Measurements from ENCODE around the gene SLF2. TPM values are rescaled to one million over a fixed set of nuclear protein-coding genes. Genes with fewer than 3 reads are reported as not detected.

The SLF2 gene, protein sequence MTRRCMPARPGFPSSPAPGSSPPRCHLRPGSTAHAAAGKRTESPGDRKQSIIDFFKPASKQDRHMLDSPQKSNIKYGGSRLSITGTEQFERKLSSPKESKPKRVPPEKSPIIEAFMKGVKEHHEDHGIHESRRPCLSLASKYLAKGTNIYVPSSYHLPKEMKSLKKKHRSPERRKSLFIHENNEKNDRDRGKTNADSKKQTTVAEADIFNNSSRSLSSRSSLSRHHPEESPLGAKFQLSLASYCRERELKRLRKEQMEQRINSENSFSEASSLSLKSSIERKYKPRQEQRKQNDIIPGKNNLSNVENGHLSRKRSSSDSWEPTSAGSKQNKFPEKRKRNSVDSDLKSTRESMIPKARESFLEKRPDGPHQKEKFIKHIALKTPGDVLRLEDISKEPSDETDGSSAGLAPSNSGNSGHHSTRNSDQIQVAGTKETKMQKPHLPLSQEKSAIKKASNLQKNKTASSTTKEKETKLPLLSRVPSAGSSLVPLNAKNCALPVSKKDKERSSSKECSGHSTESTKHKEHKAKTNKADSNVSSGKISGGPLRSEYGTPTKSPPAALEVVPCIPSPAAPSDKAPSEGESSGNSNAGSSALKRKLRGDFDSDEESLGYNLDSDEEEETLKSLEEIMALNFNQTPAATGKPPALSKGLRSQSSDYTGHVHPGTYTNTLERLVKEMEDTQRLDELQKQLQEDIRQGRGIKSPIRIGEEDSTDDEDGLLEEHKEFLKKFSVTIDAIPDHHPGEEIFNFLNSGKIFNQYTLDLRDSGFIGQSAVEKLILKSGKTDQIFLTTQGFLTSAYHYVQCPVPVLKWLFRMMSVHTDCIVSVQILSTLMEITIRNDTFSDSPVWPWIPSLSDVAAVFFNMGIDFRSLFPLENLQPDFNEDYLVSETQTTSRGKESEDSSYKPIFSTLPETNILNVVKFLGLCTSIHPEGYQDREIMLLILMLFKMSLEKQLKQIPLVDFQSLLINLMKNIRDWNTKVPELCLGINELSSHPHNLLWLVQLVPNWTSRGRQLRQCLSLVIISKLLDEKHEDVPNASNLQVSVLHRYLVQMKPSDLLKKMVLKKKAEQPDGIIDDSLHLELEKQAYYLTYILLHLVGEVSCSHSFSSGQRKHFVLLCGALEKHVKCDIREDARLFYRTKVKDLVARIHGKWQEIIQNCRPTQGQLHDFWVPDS
- total RNA-seq (2021) = 20.9 and 23.1 TPM in 2 replicates
- long read RNA-seq, full-length matches to known transcripts = 15 of 44 reads
- long read RNA-seq, partial matches to known transcripts = 18 of 44 reads
- long read RNA-seq, other reads (novel, unspliced or antisense) = 11 of 44 reads

GRCh38 chr10:100912605-100913469, at the start of gene SLF2:
Gene SLF2, plus strand, starts transcription at chr10:100912963. Its CDS starts 148 bp downstream, at chr10:100913111.
- peak within 1 kb of the TSS; percentile 73 for H3K9ac ChIP-seq (ENCODE audit: extremely low read depth, insufficient read length, low read length)
- no peak within 1 kb of the TSS for H4K5ac ChIP-seq (ENCODE audit: insufficient read length, low read depth, low read length)
- TF ChIP-seq, protein P1, sequence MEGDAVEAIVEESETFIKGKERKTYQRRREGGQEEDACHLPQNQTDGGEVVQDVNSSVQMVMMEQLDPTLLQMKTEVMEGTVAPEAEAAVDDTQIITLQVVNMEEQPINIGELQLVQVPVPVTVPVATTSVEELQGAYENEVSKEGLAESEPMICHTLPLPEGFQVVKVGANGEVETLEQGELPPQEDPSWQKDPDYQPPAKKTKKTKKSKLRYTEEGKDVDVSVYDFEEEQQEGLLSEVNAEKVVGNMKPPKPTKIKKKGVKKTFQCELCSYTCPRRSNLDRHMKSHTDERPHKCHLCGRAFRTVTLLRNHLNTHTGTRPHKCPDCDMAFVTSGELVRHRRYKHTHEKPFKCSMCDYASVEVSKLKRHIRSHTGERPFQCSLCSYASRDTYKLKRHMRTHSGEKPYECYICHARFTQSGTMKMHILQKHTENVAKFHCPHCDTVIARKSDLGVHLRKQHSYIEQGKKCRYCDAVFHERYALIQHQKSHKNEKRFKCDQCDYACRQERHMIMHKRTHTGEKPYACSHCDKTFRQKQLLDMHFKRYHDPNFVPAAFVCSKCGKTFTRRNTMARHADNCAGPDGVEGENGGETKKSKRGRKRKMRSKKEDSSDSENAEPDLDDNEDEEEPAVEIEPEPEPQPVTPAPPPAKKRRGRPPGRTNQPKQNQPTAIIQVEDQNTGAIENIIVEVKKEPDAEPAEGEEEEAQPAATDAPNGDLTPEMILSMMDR (conservative IDR thresholded peaks at IDR 0.05) = no peak
- no peak within 1 kb of the TSS for H2BK20ac ChIP-seq (ENCODE audit: low read depth, low read length, poor library complexity, severe bottlenecking)
- peak within 1 kb of the TSS; percentile 72 for H3K18ac ChIP-seq (ENCODE audit: insufficient read length, low read depth, low read length)
- no peak within 1 kb of the TSS for H3K23ac ChIP-seq (ENCODE audit: insufficient read length, low read depth, low read length)
- Mint-ChIP-seq H3K27me3 (ENCODE audit: low read depth) (no peaks in the 10 kb centered on the region), H3K4me3 (peak within 1 kb of the TSS; percentile 98), H3K36me3 (ENCODE audit: insufficient read depth in 1 of 3, low read depth in 3 of 3) (peaks cover 6 to 20% (median 15%) of the 10 kb centered on the region in 3 experiments; a peak in 6 of 7 replicates), H3K9me3 (no peaks in the 10 kb centered on the region), H3K27ac (peak within 1 kb of the TSS; percentile 94 to 98 (median 98)), H3K4me1 (peaks cover 29 to 31% of the 10 kb centered on the region in 2 experiments)
- WGBS (ENCODE audit: extremely low coverage, insufficient read length, low lambda C conversion rate) = no CpG with 5 or more reads among the region's 71 CpGs
- DNase-seq = peak; percentile 98
- H2BK12ac ChIP-seq (ENCODE audit: insufficient read length, low read depth, low read length) = no peak within 1 kb of the TSS
- H3K79me2 ChIP-seq (ENCODE audit: insufficient read depth, low read length) = peaks cover 4% of the 10 kb centered on the region; the same call in 1 of the 2 replicates
- H2AK5ac ChIP-seq (ENCODE audit: insufficient read length, low read length) = no peak within 1 kb of the TSS
- H3K56ac ChIP-seq (ENCODE audit: insufficient read length, low read depth, low read length) = no peak within 1 kb of the TSS
- peak within 1 kb of the TSS; percentile 42; the same call in 1 of the 2 replicates for H2BK15ac ChIP-seq (ENCODE audit: low read depth, low read length)
- no peak within 1 kb of the TSS for H2BK120ac ChIP-seq (ENCODE audit: low read depth, low read length, poor library complexity, severe bottlenecking)
- H3T11ph ChIP-seq (ENCODE audit: low read length) = no peak within 1 kb of the TSS
- H3K4ac ChIP-seq (ENCODE audit: low read depth, low read length) = no peak within 1 kb of the TSS
- H2BK5ac ChIP-seq (ENCODE audit: insufficient read length, low read length) = no peak within 1 kb of the TSS
- H3K27ac ChIP-seq (ENCODE audit: insufficient read length, low read depth, low read length) = no peak within 1 kb of the TSS
- H3K14ac ChIP-seq (ENCODE audit: insufficient read depth, low read length) = peak within 1 kb of the TSS; percentile 79; the same call in 1 of the 2 replicates
- no peak within 1 kb of the TSS for H4K8ac ChIP-seq (replicated peaks; ENCODE audit: insufficient read length, low read depth, low read length)
- no peak within 1 kb of the TSS for H2AFZ ChIP-seq (ENCODE audit: low read length)
- peaks cover 3% of the 10 kb centered on the region for H3K23me2 ChIP-seq (ENCODE audit: insufficient read length, low read depth, low read length, poor library complexity, severe bottlenecking)
- no peaks in the 10 kb centered on the region for H4K20me1 ChIP-seq (ENCODE audit: control insufficient read depth, insufficient read depth, insufficient read length)
- peak within 1 kb of the TSS; percentile 91 for H3K4me2 ChIP-seq (ENCODE audit: insufficient read depth, insufficient read length, low read length)
- peaks cover 7% of the 10 kb centered on the region for H3K79me1 ChIP-seq (ENCODE audit: insufficient read depth, low read depth, low read length, poor library complexity, severe bottlenecking)
- H3K9me3 ChIP-seq (ENCODE audit: control insufficient read depth, low read depth, low read length) = no peaks in the 10 kb centered on the region
- no peaks in the 10 kb centered on the region for H3K27me3 ChIP-seq (ENCODE audit: insufficient read depth, low read length)
- H3K4me1 ChIP-seq (ENCODE audit: insufficient read depth, low read length) = no peaks in the 10 kb centered on the region; the same call in 1 of the 2 replicates
- H4K91ac ChIP-seq (ENCODE audit: insufficient read length, low read depth, low read length) = no peak within 1 kb of the TSS

Measured in H9 (cell line).